Fibroblast of the aortic adventitia (primary cell): ENCODE measurements around the gene SNRNP35. TPM values are rescaled to one million over a fixed set of nuclear protein-coding genes. Genes with fewer than 3 reads are reported as not detected.
A peak's percentile ranks its signal among the peaks of the same experiment; 100 is the strongest.

Experiments used
- DNase-seq: peaks from one replicate; pipeline ENCODE4 v3.0.0-alpha.2; 2010; ENCODE audit warnings: low read depth
- H3K4me3 ChIP-seq: 2 replicates; pipeline ENCODE4 v1.5.1; 2011; ENCODE audit warnings: low read depth, mild to moderate bottlenecking, control low read depth, low read length, moderate library complexity
- CTCF ChIP-seq: IDR thresholded peaks from 2 replicates; pipeline ENCODE4 v1.5.1; 2011; ENCODE audit warnings: mild to moderate bottlenecking, low read length, control low read depth, inconsistent platforms; ENCODE audit not compliant: insufficient read depth
- total RNA-seq: library from RNA; depleted of rRNA; stranded (reverse); fragments of >200 nt; gene quantifications from 2 replicates; pipeline ENCODE4 v1.2.3, GENCODE V29; 2012; ENCODE audit warnings: low replicate concordance

SNRNP35 gene
- total RNA-seq, 1 donor: 15.7 TPM

GRCh38 chr12:123465084-123465483, 7.1 kb downstream of the SNRNP35 start:
- DNase-seq: no peak
- no peak for TF ChIP-seq CTCF
- H3K4me3 ChIP-seq: no peak overlapping the region

DNA sequence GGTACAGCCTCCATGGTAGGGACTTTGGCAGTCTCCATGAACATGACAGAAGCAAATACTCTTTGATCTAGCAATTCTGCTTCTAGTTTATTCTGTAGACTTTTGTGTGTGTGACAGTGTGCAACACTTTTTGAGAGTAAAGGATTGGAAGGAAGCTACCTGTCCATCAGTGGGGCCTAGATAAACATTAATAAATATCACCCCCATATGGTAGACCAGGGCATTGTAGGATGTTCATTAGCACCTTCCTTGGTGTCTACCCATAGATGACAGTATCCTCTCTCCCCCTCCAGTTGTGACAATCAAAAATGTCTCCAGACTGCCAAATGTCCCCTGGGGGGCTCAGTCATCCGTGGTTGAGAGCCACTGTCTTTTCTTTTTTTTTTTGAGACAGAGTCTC, 10.8 kb downstream of the SNRNP35 start:
- TF ChIP-seq CTCF: peak; percentile 0
- no peak overlapping the region for H3K4me3 ChIP-seq
- peak; percentile 11 for DNase-seq

DNA sequence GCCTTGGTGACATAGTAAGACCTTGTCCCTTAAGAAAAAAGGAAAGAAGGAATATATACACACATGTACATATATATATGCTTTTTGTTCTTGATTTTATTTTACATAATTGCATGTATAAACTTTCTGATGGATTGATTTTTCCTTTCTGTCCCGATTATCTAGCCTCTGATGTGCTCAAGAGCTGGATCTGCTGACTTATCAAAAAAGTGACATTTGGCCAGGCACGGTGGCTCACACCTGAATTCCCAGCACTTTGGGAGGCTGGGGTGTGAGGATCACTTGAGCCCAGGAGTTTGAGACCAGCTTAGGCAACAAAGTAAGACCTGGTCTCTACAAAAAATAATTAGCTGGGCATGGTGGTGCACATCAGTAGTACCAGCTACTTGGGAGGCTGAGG, 12.0 kb downstream of the SNRNP35 start:
- no peak for TF ChIP-seq CTCF
- no peak overlapping the region for H3K4me3 ChIP-seq
- no peak for DNase-seq

GRCh38 chr12:123471374-123472068, 13.6 kb downstream of the SNRNP35 start:
- TF ChIP-seq CTCF: no peak
- H3K4me3 ChIP-seq: no peak overlapping the region
- peak; percentile 69 for DNase-seq

DNA sequence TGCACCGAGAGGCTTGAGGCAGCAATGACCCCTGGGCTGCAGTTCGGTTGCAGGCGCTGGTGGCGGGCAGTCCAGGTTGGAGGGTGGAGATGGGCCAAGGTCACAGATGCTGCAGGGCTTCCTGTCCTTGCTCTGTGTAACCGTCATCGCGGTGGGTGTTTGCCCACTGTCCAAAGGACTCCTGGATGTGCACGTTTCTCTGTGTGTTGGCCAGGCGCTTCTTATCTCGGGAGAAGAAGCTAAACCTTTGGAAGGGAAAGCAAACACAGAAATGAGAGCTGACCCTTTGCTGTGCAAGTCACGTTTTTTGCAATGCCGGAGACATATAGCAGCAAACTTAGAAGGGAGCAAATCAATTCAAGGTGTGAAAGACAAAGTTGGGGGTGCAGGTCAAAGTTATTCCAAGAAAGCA, 14.5 kb downstream of the SNRNP35 start:
- H3K4me3 ChIP-seq: no peak overlapping the region
- DNase-seq: no peak
- TF ChIP-seq CTCF: no peak

DNA sequence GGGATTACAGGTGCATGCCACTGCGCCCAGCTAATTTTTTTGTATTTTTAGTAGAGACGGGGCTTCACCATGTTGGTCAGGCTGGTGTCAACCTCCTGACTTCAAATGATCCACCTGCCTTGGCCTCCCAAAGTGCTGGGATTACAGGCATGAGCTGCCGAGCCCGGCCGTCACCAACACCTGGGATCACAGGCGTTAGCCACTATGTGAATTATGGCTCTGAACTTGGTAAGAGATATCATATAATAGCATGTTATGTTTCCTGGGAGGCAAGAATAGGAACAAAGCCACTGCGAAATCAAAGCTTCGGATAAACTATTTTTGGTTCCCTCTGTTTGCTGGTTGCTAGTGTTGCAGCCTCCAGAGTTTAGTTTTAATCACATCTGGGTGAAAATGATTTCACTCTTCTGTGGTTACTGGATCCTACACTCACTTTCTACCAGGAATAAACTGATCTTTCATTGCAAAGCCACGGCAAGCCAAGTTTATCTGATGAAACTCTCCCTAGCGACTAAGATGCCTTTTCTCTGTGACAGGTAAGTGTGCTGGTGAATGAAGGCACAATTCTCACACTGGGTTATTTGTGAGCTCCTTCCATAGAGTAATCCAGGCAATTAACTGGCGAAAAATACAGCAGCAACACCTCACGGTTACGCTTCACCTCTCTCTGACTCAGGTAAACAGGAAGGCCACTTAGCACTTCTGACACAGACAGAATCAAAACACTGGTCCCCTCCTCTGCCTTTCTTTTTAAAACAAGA, 16.7 kb downstream of the SNRNP35 start:
- TF ChIP-seq CTCF: no peak
- no peak overlapping the region for H3K4me3 ChIP-seq
- DNase-seq: no peak

- H3K4me3 ChIP-seq: no peak overlapping the region
- TF ChIP-seq CTCF: no peak
- no peak for DNase-seq
These were observed 17.3 kb downstream of the SNRNP35 start for GRCh38 chr12:123475246-123475703.
